Cardiac muscle cell (in vitro differentiated cells and primary cell): ENCODE measurements around the gene IFT81. TPM values are rescaled to one million over a fixed set of nuclear protein-coding genes. Genes with fewer than 3 reads are reported as not detected.

Experiments
- polyA plus RNA-seq: library from polyadenylated mRNA; unstranded; fragments of >200 nt; fragmentation: Nextera tagmentation; extraction: Ambion mirVana; gene quantifications from 2 replicates; pipeline ENCODE4 v1.2.1, GENCODE V29; 2016
- total RNA-seq: library from RNA; depleted of rRNA; stranded (reverse); fragments of >200 nt; gene quantifications from 2 replicates; pipeline ENCODE4 v1.2.3, GENCODE V29; 2016

Gene IFT81
- total and polyA plus RNA-seq, 2 experiments from 2014 or later: 30.0 to 42.6 TPM

Other genes with a start within 250 kb of the IFT81 start
- gene GLTP, start 243.8 kb upstream of the IFT81 start, total RNA-seq: 20.5 and 42.5 TPM in 2 replicates
- gene GLTP, start 243.8 kb upstream of the IFT81 start, polyA plus RNA-seq: 24.9 and 25.0 TPM in 2 replicates
- 23.7 and 26.6 TPM in 2 replicates for gene TCHP, start 224.1 kb upstream of the IFT81 start, total RNA-seq
- gene TCHP, start 224.1 kb upstream of the IFT81 start, polyA plus RNA-seq: 15.1 and 21.5 TPM in 2 replicates
- 24.3 and 25.7 TPM in 2 replicates for gene GIT2, start 128.0 kb upstream of the IFT81 start, total RNA-seq
- 23.3 and 34.7 TPM in 2 replicates for gene GIT2, start 128.0 kb upstream of the IFT81 start, polyA plus RNA-seq
- 77.2 and 131 TPM in 2 replicates for gene ANKRD13A, start 124.9 kb upstream of the IFT81 start, total RNA-seq
- gene ANKRD13A, start 124.9 kb upstream of the IFT81 start, polyA plus RNA-seq: 25.5 and 26.9 TPM in 2 replicates
- gene C12orf76, start 75.8 kb upstream of the IFT81 start, total RNA-seq: 24.8 and 25.0 TPM in 2 replicates
- 14.9 and 19.8 TPM in 2 replicates for gene C12orf76, start 75.8 kb upstream of the IFT81 start, polyA plus RNA-seq
- 297 and 328 TPM in 2 replicates for gene ATP2A2, start 156.9 kb downstream of the IFT81 start, total RNA-seq
- 300 and 400 TPM in 2 replicates for gene ATP2A2, start 156.9 kb downstream of the IFT81 start, polyA plus RNA-seq